B cell (primary cell): ENCODE data around the gene EGFL8.

Experiments
- EZH2 ChIP-seq: IDR thresholded peaks from 2 replicates; pipeline ENCODE4 v1.6.1; 2012; ENCODE audit warnings: borderline replicate concordance, low read depth, mild to moderate bottlenecking, moderate library complexity, low read length; ENCODE audit not compliant: insufficient read depth, poor library complexity, severe bottlenecking
- TF ChIP-seq, protein P1 (sequence below): fragments of 200-600 bp; IDR thresholded peaks from one replicate; pipeline ENCODE4 v1.8.0; 2022; ENCODE audit warnings: antibody characterized with exemption, mild to moderate bottlenecking

- TF ChIP-seq, protein P1, sequence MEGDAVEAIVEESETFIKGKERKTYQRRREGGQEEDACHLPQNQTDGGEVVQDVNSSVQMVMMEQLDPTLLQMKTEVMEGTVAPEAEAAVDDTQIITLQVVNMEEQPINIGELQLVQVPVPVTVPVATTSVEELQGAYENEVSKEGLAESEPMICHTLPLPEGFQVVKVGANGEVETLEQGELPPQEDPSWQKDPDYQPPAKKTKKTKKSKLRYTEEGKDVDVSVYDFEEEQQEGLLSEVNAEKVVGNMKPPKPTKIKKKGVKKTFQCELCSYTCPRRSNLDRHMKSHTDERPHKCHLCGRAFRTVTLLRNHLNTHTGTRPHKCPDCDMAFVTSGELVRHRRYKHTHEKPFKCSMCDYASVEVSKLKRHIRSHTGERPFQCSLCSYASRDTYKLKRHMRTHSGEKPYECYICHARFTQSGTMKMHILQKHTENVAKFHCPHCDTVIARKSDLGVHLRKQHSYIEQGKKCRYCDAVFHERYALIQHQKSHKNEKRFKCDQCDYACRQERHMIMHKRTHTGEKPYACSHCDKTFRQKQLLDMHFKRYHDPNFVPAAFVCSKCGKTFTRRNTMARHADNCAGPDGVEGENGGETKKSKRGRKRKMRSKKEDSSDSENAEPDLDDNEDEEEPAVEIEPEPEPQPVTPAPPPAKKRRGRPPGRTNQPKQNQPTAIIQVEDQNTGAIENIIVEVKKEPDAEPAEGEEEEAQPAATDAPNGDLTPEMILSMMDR: no peak
- TF ChIP-seq EZH2: no peak
Observed at GRCh38 chr6:32115623-32116022, 48.8 kb upstream of the EGFL8 start.
